Breast epithelium (tissue), 3 donors: ENCODE data around the gene TCN2.

ENCODE experiments used
- CTCF ChIP-seq, 3 donors: fragments of 450-650 bp; IDR thresholded peaks; one replicate each; pipeline ENCODE4 v1.5.1; 2016 to 2017; ENCODE audit warnings: antibody characterized with exemption in 3 of 3, mild to moderate bottlenecking in 3 of 3, moderate library complexity in 3 of 3
- POLR2A ChIP-seq: fragments of 450-650 bp; IDR thresholded peaks from one replicate; pipeline ENCODE4 v1.6.1; 2016; ENCODE audit warnings: antibody characterized with exemption, mild to moderate bottlenecking, moderate library complexity

- no peak for TF ChIP-seq CTCF (IDR thresholded peaks at IDR 0.05)
- TF ChIP-seq POLR2A: no peak
Observed at GRCh38 chr22:30667107-30667493, 60.1 kb downstream of the TCN2 start.
